GM12801 (cell line): ENCODE measurements around the gene SI.

Experiments
- CTCF ChIP-seq: IDR thresholded peaks from one replicate; pipeline ENCODE4 v1.5.1; 2011; ENCODE audit warnings: control low read depth; ENCODE audit not compliant: insufficient read length; ENCODE audit errors: extremely low read depth

SI gene

GRCh38 chr3:165078293-165078692 is at the start of gene SI:
Gene SI (minus strand): TSS chr3:165078496. CDS start chr3:165076012, 2,484 bp downstream.
- no peak for TF ChIP-seq CTCF

- no peak for TF ChIP-seq CTCF
These were observed 47.5 kb upstream of the SI start for GRCh38 chr3:165125836-165126235.

GRCh38 chr3:165111401-165111800 is 33.1 kb upstream of the SI start:
- no peak for TF ChIP-seq CTCF

GRCh38 chr3:165103616-165104015 is 25.3 kb upstream of the SI start:
- TF ChIP-seq CTCF, result no peak

- no peak for TF ChIP-seq CTCF
These were observed 4.4 kb upstream of the SI start for GRCh38 chr3:165082650-165083049.

GRCh38 chr3:165081183-165081582 is 2.9 kb upstream of the SI start:
- TF ChIP-seq CTCF, result no peak

- no peak for TF ChIP-seq CTCF
These were observed 2.6 kb downstream of the SI start for GRCh38 chr3:165075695-165076094.

- TF ChIP-seq CTCF, result no peak
These were observed 7.6 kb downstream of the SI start for GRCh38 chr3:165070682-165071081.
